CD14-positive monocyte (primary cell): Measurements from ENCODE around the gene OR2H2. TPM values are rescaled to one million over a fixed set of nuclear protein-coding genes. Genes with fewer than 3 reads are reported as not detected.

ENCODE experiments used
- DNase-seq, 3 donors: peaks; one replicate each; pipeline ENCODE4 v3.0.0-alpha.2; 2011 to 2022
- H2AFZ ChIP-seq: 2 replicates; pipeline ENCODE4 v1.6.0; 2012; ENCODE audit warnings: mild to moderate bottlenecking, low read depth, low read length, inconsistent platforms; ENCODE audit not compliant: insufficient read depth, poor library complexity, severe bottlenecking
- H3K27ac ChIP-seq, 2 donors: 1 replicate in 1 of 2; 2 replicates in 1 of 2; pipeline ENCODE4 v1.5.1; 2012 to 2013; ENCODE audit warnings: low read length in 2 of 2, control low read depth in 1 of 2, inconsistent platforms in 1 of 2, low read depth in 1 of 2, mild to moderate bottlenecking in 1 of 2
- H3K27me3 ChIP-seq, 2 donors: one replicate each; pipeline versions ENCODE4 v1.6.0 to v1.6.1; 2011 to 2013; ENCODE audit warnings: low read length in 2 of 2; ENCODE audit not compliant: control insufficient read depth in 2 of 2, insufficient read depth in 2 of 2
- H3K36me3 ChIP-seq, 2 donors: replicated peaks in 1 of 2; 1 replicate in 1 of 2; 2 replicates in 1 of 2; pipeline versions ENCODE4 v1.5.1 to v1.6.1; 2012 to 2013; ENCODE audit warnings: low read length in 2 of 2, control low read depth in 1 of 2, inconsistent platforms in 1 of 2, mild to moderate bottlenecking in 1 of 2; ENCODE audit not compliant: insufficient read depth in 2 of 2, control insufficient read depth in 1 of 2
- H3K4me1 ChIP-seq, 2 donors: 1 replicate in 1 of 2; 2 replicates in 1 of 2; pipeline versions ENCODE4 v1.5.1 to v1.6.1; 2012 to 2013; ENCODE audit warnings: low read length in 2 of 2, control low read depth in 1 of 2, inconsistent platforms in 1 of 2, mild to moderate bottlenecking in 1 of 2, moderate library complexity in 1 of 2; ENCODE audit not compliant: insufficient read depth in 2 of 2, control insufficient read depth in 1 of 2
- H3K4me2 ChIP-seq: replicated peaks from 2 replicates; pipeline ENCODE3; 2012; ENCODE audit warnings: low read length, moderate library complexity, mild to moderate bottlenecking; ENCODE audit not compliant: poor library complexity, severe bottlenecking; ENCODE audit errors: extremely low read depth
- H3K4me3 ChIP-seq, 3 experiments: fragments of 200-600 bp in 1 of 3; sonication (generic) in 1 of 3; replicated peaks in 1 of 3; 1 replicate in 2 of 3; 2 replicates in 1 of 3; pipeline ENCODE4 v1.5.1; 2011 to 2013; ENCODE audit warnings: low read length in 3 of 3, mild to moderate bottlenecking in 3 of 3, control low read depth in 2 of 3, low read depth in 2 of 3, inconsistent platforms in 1 of 3, moderate library complexity in 1 of 3
- H3K79me2 ChIP-seq: 2 replicates; pipeline ENCODE4 v1.6.0; 2012; ENCODE audit warnings: mild to moderate bottlenecking, control low read depth, inconsistent platforms, low read length, moderate library complexity; ENCODE audit not compliant: insufficient read depth
- H3K9ac ChIP-seq: 2 replicates; pipeline ENCODE4 v1.6.0; 2017; ENCODE audit warnings: low read length, mild to moderate bottlenecking; ENCODE audit not compliant: insufficient read depth, poor library complexity, severe bottlenecking
- H3K9me3 ChIP-seq, 2 donors: replicated peaks in 1 of 2; 1 replicate in 1 of 2; 2 replicates in 1 of 2; pipeline versions ENCODE4 v1.5.1 to v1.6.1; 2012 to 2013; ENCODE audit warnings: low read length in 2 of 2, control low read depth in 1 of 2; ENCODE audit not compliant: control insufficient read depth in 1 of 2, insufficient read depth in 1 of 2
- H4K20me1 ChIP-seq: 2 replicates; pipeline ENCODE4 v1.6.0; 2012; ENCODE audit warnings: mild to moderate bottlenecking, low read length, control low read depth, moderate library complexity; ENCODE audit not compliant: insufficient read depth
- H3K27ac Mint-ChIP-seq, 7 donors: one replicate each; pipeline ENCODE4 v1.8.0; 2020; ENCODE audit warnings: mild to moderate bottlenecking in 7 of 7, mixed read lengths in 7 of 7, moderate library complexity in 6 of 7, inconsistent platforms in 2 of 7
- H3K27me3 Mint-ChIP-seq, 3 donors: one replicate each; pipeline ENCODE4 v1.8.0; 2021 to 2022; ENCODE audit warnings: low read depth in 3 of 3, mild to moderate bottlenecking in 3 of 3, mixed read lengths in 3 of 3, moderate library complexity in 3 of 3, inconsistent platforms in 1 of 3
- H3K36me3 Mint-ChIP-seq, 2 donors: one replicate each; pipeline ENCODE4 v1.8.0; 2020; ENCODE audit warnings: mixed read lengths in 2 of 2, inconsistent platforms in 1 of 2, mild to moderate bottlenecking in 1 of 2
- H3K4me1 Mint-ChIP-seq: one replicate; pipeline ENCODE4 v1.8.0; 2020; ENCODE audit warnings: mild to moderate bottlenecking, mixed read lengths
- H3K4me3 Mint-ChIP-seq, 2 donors: one replicate each; pipeline ENCODE4 v1.8.0; 2020; ENCODE audit warnings: mild to moderate bottlenecking in 2 of 2, mixed read lengths in 2 of 2, moderate library complexity in 1 of 2
- H3K9me3 Mint-ChIP-seq, 7 donors: one replicate each; pipeline ENCODE4 v1.8.0; 2020 to 2022; ENCODE audit warnings: mixed read lengths in 7 of 7, mild to moderate bottlenecking in 6 of 7, moderate library complexity in 6 of 7, inconsistent platforms in 2 of 7
- WGBS: methylation state at CpG from one replicate; pipeline ENCODE4 v1.1.5; 2013; ENCODE audit warnings: missing lambda C conversion rate; ENCODE audit not compliant: insufficient coverage; 5-methylcytosine and 5-hydroxymethylcytosine counted together
- intact Hi-C, 2 donors: fragments of 100-400 bp; cut with micrococcal nuclease; formaldehyde crosslinking; loops; one replicate each; pipeline versions ENCODE4 v1.15.0 to v1.15.1; 2023
- polyA plus RNA-seq, 3 donors: library from polyadenylated mRNA; depleted of rRNA in 1 of 3; unstranded in 2 of 3; stranded (reverse) in 1 of 3; fragments of 300-500 nt in 2 of 3; fragments of >200 nt in 1 of 3; fragmentation: Illumina TruSeq in 2 of 3; gene quantifications; 1 replicate in 2 of 3; 2 replicates in 1 of 3; pipeline ENCODE4 v1.2.3, GENCODE V29; 2012 to 2021
- TF ChIP-seq, protein P1 (sequence below): fragments of 200-600 bp; IDR thresholded peaks from one replicate; pipeline ENCODE4 v1.8.0; 2022; ENCODE audit warnings: antibody characterized with exemption, mild to moderate bottlenecking

OR2H2 gene
- polyA plus RNA-seq, 3 donors, result not detected

DNA sequence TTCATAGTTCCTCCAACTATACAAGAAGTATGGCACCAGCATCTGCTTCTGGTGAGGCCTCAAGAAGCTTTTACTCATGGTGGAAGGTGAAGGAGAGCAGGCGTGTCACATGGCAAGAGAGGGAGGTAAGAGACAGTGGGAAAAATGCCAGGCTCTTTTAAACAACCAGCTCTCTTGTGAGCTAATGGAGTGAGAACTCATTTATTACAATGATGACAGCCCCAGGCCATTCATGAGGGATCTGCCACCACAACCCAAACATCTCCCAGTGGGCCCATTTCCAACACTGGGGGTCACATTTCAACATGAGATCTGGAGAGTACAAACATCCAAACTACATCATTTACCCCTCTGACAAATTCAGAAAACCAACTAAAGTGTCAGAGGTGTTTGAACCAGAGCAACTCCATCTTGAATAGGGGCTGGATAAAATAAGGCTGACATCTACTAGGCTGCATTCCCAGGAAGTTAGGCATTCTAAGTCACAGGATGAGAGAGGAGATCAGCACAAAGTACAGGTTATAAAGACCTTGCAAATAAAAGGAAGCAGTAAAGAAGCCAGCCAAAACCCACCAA lies 23.2 kb upstream of the OR2H2 start:
- H3K27ac Mint-ChIP-seq, result no peak overlapping the region
- no peaks in the 10 kb centered on the region for H3K4me1 ChIP-seq
- DNase-seq, result no peak
- no peaks in the 10 kb centered on the region for H3K36me3 ChIP-seq
- no peak overlapping the region for H3K4me3 ChIP-seq
- H3K36me3 Mint-ChIP-seq, result no peaks in the 10 kb centered on the region
- intact Hi-C loops, result no loop called here
- H3K79me2 ChIP-seq, result no peaks in the 10 kb centered on the region
- peaks cover 5% of the 10 kb centered on the region for H3K4me1 Mint-ChIP-seq
- peaks cover 0 to 2% (median 0%) of the 10 kb centered on the region in 7 donors for H3K9me3 Mint-ChIP-seq
- H2AFZ ChIP-seq, result no peak overlapping the region
- H3K27ac ChIP-seq, result no peak overlapping the region
- H3K4me2 ChIP-seq, result no peak overlapping the region
- peaks cover 3 to 13% of the 10 kb centered on the region in 2 donors for H3K27me3 ChIP-seq
- no peak overlapping the region for H3K9ac ChIP-seq
- TF ChIP-seq, protein P1, sequence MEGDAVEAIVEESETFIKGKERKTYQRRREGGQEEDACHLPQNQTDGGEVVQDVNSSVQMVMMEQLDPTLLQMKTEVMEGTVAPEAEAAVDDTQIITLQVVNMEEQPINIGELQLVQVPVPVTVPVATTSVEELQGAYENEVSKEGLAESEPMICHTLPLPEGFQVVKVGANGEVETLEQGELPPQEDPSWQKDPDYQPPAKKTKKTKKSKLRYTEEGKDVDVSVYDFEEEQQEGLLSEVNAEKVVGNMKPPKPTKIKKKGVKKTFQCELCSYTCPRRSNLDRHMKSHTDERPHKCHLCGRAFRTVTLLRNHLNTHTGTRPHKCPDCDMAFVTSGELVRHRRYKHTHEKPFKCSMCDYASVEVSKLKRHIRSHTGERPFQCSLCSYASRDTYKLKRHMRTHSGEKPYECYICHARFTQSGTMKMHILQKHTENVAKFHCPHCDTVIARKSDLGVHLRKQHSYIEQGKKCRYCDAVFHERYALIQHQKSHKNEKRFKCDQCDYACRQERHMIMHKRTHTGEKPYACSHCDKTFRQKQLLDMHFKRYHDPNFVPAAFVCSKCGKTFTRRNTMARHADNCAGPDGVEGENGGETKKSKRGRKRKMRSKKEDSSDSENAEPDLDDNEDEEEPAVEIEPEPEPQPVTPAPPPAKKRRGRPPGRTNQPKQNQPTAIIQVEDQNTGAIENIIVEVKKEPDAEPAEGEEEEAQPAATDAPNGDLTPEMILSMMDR, result no peak
- no peaks in the 10 kb centered on the region for H3K9me3 ChIP-seq
- H3K4me3 Mint-ChIP-seq, result no peak overlapping the region
- H4K20me1 ChIP-seq, result no peaks in the 10 kb centered on the region
- no CpG with 5 or more reads among the region's 1 CpG for WGBS
- H3K27me3 Mint-ChIP-seq, result peaks cover 14 to 19% (median 18%) of the 10 kb centered on the region in 3 donors

DNA sequence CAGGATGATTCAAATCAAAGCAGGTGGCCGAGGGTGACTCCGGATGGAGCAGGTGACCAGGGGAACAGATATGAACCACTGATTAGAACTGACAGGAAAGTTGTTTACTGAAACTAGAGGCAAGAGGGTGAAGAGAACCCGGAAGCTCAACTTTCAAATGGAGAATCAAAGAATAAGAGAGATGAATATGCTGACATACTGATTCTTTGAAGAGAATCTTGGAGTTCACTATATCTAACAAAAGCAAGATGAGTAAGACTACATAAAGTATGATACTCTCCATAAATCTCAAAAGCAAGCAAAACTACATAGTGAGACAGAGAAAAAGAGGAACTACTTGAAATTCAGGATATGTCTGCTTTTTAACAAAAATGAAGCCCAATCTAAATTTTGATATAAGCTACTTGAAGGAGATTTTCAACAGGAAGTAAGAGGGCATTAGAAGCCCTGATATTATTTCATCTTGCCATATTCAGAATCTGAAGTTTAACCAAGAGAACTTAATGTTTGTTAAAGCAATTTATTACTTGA lies 21.4 kb upstream of the OR2H2 start:
- H3K9me3 ChIP-seq, result no peaks in the 10 kb centered on the region
- peak overlapping the region; percentile 26 for H2AFZ ChIP-seq
- peaks cover 3 to 13% of the 10 kb centered on the region in 2 donors for H3K27me3 ChIP-seq
- WGBS, result 0% methylated on average over 2 of the region's 3 CpGs
- no peak overlapping the region for H3K9ac ChIP-seq
- intact Hi-C loops, result no loop called here
- no peak overlapping the region for H3K4me2 ChIP-seq
- Mint-ChIP-seq H3K27ac (peak overlapping the region in 1 of 7 donors; percentile 48), H3K4me3 (peak overlapping the region in 1 of 2 donors; percentile 50), H3K36me3 (no peaks in the 10 kb centered on the region), H3K9me3 (peaks cover 0 to 3% (median 0%) of the 10 kb centered on the region in 7 donors), H3K27me3 (peaks cover 11 to 18% (median 15%) of the 10 kb centered on the region in 3 donors), H3K4me1 (peaks cover 8% of the 10 kb centered on the region)
- no peaks in the 10 kb centered on the region for H3K79me2 ChIP-seq
- no peaks in the 10 kb centered on the region for H4K20me1 ChIP-seq
- DNase-seq, result no peak
- H3K36me3 ChIP-seq, result no peaks in the 10 kb centered on the region
- H3K4me3 ChIP-seq, result no peak overlapping the region
- TF ChIP-seq, protein P1, result no peak
- no peaks in the 10 kb centered on the region for H3K4me1 ChIP-seq
- H3K27ac ChIP-seq, result no peak overlapping the region
